Astrocyte (in vitro differentiated cells and primary cell): Measurements from ENCODE around the gene IGDCC3. TPM values are rescaled to one million over a fixed set of nuclear protein-coding genes. Genes with fewer than 3 reads are reported as not detected.

ENCODE experiments used
- DNase-seq: peaks from one replicate; pipeline ENCODE4 v3.0.0-alpha.2; 2010; ENCODE audit warnings: low read depth
- FAIRE-seq: peaks from 2 replicates; lab custom pipeline; 2011; peaks lifted over from hg19 to GRCh38; lab: Jason Lieb, UNC
- H2AFZ ChIP-seq: 2 replicates; pipeline ENCODE4 v1.6.0; 2012; ENCODE audit warnings: low read depth, low read length, inconsistent platforms
- H3K27ac ChIP-seq: 2 replicates; pipeline ENCODE4 v1.5.1; 2011; ENCODE audit warnings: low read depth, low read length, inconsistent platforms
- H3K27me3 ChIP-seq: 2 replicates; pipeline ENCODE4 v1.6.0; 2011; ENCODE audit warnings: low read length, inconsistent platforms; ENCODE audit not compliant: insufficient read depth
- H3K36me3 ChIP-seq: 2 replicates; pipeline ENCODE4 v1.5.1; 2011; ENCODE audit warnings: low read length, inconsistent platforms; ENCODE audit not compliant: insufficient read depth
- H3K4me1 ChIP-seq: 2 replicates; pipeline ENCODE4 v1.5.1; 2011; ENCODE audit warnings: low read length, inconsistent platforms; ENCODE audit not compliant: insufficient read depth
- H3K4me2 ChIP-seq: 2 replicates; pipeline ENCODE4 v1.6.0; 2012; ENCODE audit warnings: low read length, inconsistent platforms
- H3K4me3 ChIP-seq: 2 replicates; pipeline ENCODE4 v1.5.1; 2011; ENCODE audit warnings: low read depth, mild to moderate bottlenecking, low read length, inconsistent platforms; ENCODE audit not compliant: insufficient read depth
- H3K79me2 ChIP-seq: 2 replicates; pipeline ENCODE4 v1.6.0; 2012; ENCODE audit warnings: mild to moderate bottlenecking, low read length, inconsistent platforms; ENCODE audit not compliant: insufficient read depth
- H3K9ac ChIP-seq: 2 replicates; pipeline ENCODE4 v1.6.0; 2012; ENCODE audit warnings: mild to moderate bottlenecking, low read length, inconsistent platforms
- H3K9me3 ChIP-seq: 2 replicates; pipeline ENCODE4 v1.5.1; 2012; ENCODE audit warnings: low read depth, mild to moderate bottlenecking, low read length, inconsistent platforms; ENCODE audit not compliant: insufficient read depth
- H4K20me1 ChIP-seq: 2 replicates; pipeline ENCODE4 v1.6.0; 2012; ENCODE audit warnings: low read length, inconsistent platforms; ENCODE audit not compliant: insufficient read depth
- H3K27ac Mint-ChIP-seq: one replicate; pipeline ENCODE4 v1.8.0; 2021; ENCODE audit warnings: mild to moderate bottlenecking, mixed read lengths; ENCODE audit not compliant: unreplicated experiment
- H3K27me3 Mint-ChIP-seq: one replicate; pipeline ENCODE4 v1.8.0; 2021; ENCODE audit warnings: low read depth, mixed read lengths; ENCODE audit not compliant: unreplicated experiment
- H3K36me3 Mint-ChIP-seq: one replicate; pipeline ENCODE4 v1.8.0; 2021; ENCODE audit warnings: low read depth, mixed read lengths; ENCODE audit not compliant: unreplicated experiment
- H3K4me1 Mint-ChIP-seq: one replicate; pipeline ENCODE4 v1.8.0; 2021; ENCODE audit warnings: low read depth, mixed read lengths; ENCODE audit not compliant: unreplicated experiment
- H3K4me3 Mint-ChIP-seq: one replicate; pipeline ENCODE4 v1.8.0; 2021; ENCODE audit warnings: mild to moderate bottlenecking, moderate library complexity, mixed read lengths; ENCODE audit not compliant: unreplicated experiment
- H3K9me3 Mint-ChIP-seq: one replicate; pipeline ENCODE4 v1.8.0; 2021; ENCODE audit warnings: mild to moderate bottlenecking, mixed read lengths; ENCODE audit not compliant: unreplicated experiment
- EZH2 ChIP-seq: IDR thresholded peaks from 2 replicates; pipeline ENCODE4 v1.6.1; 2012; ENCODE audit warnings: mild to moderate bottlenecking, low read length, inconsistent platforms; ENCODE audit not compliant: insufficient read depth
- total RNA-seq: library from RNA; stranded (reverse); gene quantifications from 2 replicates; pipeline ENCODE4 v1.2.1, GENCODE V29; 2021
- TF ChIP-seq, protein P1 (sequence below): IDR thresholded peaks from 2 replicates; pipeline ENCODE4 v1.5.1; 2011; ENCODE audit warnings: low read depth, mild to moderate bottlenecking, inconsistent platforms, low read length, moderate library complexity; ENCODE audit not compliant: insufficient read depth

Gene IGDCC3
- total RNA-seq, 1 donor from 2014 or later: 11.0 TPM

GRCh38 chr15:65362491-65362890, 15.3 kb downstream of the IGDCC3 start:
- no peaks in the 10 kb centered on the region for H3K79me2 ChIP-seq
- TF ChIP-seq, protein P1, sequence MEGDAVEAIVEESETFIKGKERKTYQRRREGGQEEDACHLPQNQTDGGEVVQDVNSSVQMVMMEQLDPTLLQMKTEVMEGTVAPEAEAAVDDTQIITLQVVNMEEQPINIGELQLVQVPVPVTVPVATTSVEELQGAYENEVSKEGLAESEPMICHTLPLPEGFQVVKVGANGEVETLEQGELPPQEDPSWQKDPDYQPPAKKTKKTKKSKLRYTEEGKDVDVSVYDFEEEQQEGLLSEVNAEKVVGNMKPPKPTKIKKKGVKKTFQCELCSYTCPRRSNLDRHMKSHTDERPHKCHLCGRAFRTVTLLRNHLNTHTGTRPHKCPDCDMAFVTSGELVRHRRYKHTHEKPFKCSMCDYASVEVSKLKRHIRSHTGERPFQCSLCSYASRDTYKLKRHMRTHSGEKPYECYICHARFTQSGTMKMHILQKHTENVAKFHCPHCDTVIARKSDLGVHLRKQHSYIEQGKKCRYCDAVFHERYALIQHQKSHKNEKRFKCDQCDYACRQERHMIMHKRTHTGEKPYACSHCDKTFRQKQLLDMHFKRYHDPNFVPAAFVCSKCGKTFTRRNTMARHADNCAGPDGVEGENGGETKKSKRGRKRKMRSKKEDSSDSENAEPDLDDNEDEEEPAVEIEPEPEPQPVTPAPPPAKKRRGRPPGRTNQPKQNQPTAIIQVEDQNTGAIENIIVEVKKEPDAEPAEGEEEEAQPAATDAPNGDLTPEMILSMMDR: no peak
- no peak for TF ChIP-seq EZH2
- no peaks in the 10 kb centered on the region for H3K36me3 ChIP-seq
- H2AFZ ChIP-seq: no peak overlapping the region
- H3K4me3 Mint-ChIP-seq: no peak overlapping the region
- H3K9ac ChIP-seq: no peak overlapping the region
- H3K4me2 ChIP-seq: no peak overlapping the region
- no peak for FAIRE-seq
- no peaks in the 10 kb centered on the region for H3K4me1 ChIP-seq
- H3K9me3 ChIP-seq: no peaks in the 10 kb centered on the region
- H3K4me1 Mint-ChIP-seq: peaks cover 13% of the 10 kb centered on the region
- H4K20me1 ChIP-seq: no peaks in the 10 kb centered on the region
- no peaks in the 10 kb centered on the region for H3K9me3 Mint-ChIP-seq
- no peak overlapping the region for H3K4me3 ChIP-seq
- H3K27me3 Mint-ChIP-seq: peaks cover 22% of the 10 kb centered on the region
- H3K36me3 Mint-ChIP-seq: peaks cover 2% of the 10 kb centered on the region
- no peak for DNase-seq
- H3K27ac Mint-ChIP-seq: no peak overlapping the region
- H3K27ac ChIP-seq: no peak overlapping the region
- H3K27me3 ChIP-seq: peaks cover 14% of the 10 kb centered on the region

- no peak overlapping the region for H3K4me3 ChIP-seq
- Mint-ChIP-seq H3K9me3 (no peaks in the 10 kb centered on the region), H3K4me1 (peaks cover 13% of the 10 kb centered on the region), H3K36me3 (peaks cover 2% of the 10 kb centered on the region), H3K27me3 (peaks cover 22% of the 10 kb centered on the region), H3K4me3 (no peak overlapping the region), H3K27ac (no peak overlapping the region)
- H3K4me2 ChIP-seq: no peak overlapping the region
- H3K79me2 ChIP-seq: no peaks in the 10 kb centered on the region
- DNase-seq (no peak), FAIRE-seq (no peak)
- no peak overlapping the region for H3K27ac ChIP-seq
- H2AFZ ChIP-seq: no peak overlapping the region
- H3K9ac ChIP-seq: no peak overlapping the region
- H4K20me1 ChIP-seq: no peaks in the 10 kb centered on the region
- H3K9me3 ChIP-seq: no peaks in the 10 kb centered on the region
- no peaks in the 10 kb centered on the region for H3K4me1 ChIP-seq
- no peaks in the 10 kb centered on the region for H3K36me3 ChIP-seq
- TF ChIP-seq EZH2: no peak
- TF ChIP-seq, protein P1: no peak
- H3K27me3 ChIP-seq: peaks cover 18% of the 10 kb centered on the region
Measured at GRCh38 chr15:65361708-65362459, 15.9 kb downstream of the IGDCC3 start.

DNA sequence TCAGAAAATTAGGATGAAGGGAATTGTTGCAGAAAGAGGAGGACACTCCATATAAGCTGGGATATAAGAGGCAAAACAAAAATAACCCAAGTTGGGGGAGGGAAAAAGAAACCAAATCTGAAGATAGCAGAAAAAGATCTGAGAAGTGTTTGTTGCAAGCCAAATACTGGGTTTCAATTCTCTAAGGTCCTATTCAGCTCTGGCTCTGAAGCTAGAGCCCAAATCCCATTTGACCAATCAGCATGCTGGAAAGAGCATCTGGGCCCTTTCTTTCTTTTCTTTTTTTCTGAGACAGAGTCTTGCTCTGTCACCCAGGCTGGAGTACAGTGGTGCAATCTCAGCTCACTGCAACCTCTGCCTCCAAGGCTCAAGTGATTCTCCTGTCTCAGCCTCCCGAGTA, 17.3 kb downstream of the IGDCC3 start:
- H3K36me3 ChIP-seq: no peaks in the 10 kb centered on the region
- H3K4me1 ChIP-seq: peaks cover 5% of the 10 kb centered on the region
- TF ChIP-seq, protein P1: no peak
- no peak for TF ChIP-seq EZH2
- H3K4me3 ChIP-seq: no peak overlapping the region
- peaks cover 26% of the 10 kb centered on the region for H3K27me3 ChIP-seq
- Mint-ChIP-seq H3K4me1 (peaks cover 14% of the 10 kb centered on the region), H3K36me3 (peaks cover 4% of the 10 kb centered on the region), H3K9me3 (no peaks in the 10 kb centered on the region), H3K4me3 (no peak overlapping the region), H3K27me3 (peaks cover 28% of the 10 kb centered on the region), H3K27ac (no peak overlapping the region)
- H4K20me1 ChIP-seq: peaks cover 5% of the 10 kb centered on the region
- H3K79me2 ChIP-seq: no peaks in the 10 kb centered on the region
- FAIRE-seq (no peak), DNase-seq (no peak)
- no peak overlapping the region for H3K9ac ChIP-seq
- no peak overlapping the region for H2AFZ ChIP-seq
- H3K9me3 ChIP-seq: no peaks in the 10 kb centered on the region
- H3K4me2 ChIP-seq: no peak overlapping the region
- no peak overlapping the region for H3K27ac ChIP-seq
